ENCODE data around the gene MAP3K7.

MAP3K7 gene

DNA sequence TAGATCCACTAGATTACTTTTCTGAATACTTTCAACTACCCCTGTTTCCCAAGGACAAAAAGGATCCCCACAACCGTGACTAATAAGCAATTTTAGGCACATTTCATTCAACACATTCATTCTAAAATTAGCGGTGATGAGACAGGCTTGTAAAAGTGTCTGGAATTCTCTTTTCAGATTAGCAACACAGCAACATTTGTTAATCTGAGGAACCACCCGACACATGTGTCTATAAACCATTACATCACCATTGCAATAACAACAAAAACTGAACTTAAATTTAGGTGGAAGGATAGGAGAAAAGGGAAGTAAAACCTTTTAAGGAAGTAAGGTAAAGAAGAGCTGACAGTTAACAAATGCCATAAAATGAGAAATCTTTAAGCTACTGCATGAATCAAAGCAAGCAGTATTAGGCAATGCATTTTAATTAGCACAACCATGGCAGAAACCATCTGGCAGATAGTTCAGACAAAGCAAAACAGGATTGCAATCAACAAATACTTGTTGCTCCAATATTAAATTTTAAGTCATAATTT, 49.1 kb downstream of the MAP3K7 start:
- no peak overlapping the region for H3K4me3 ChIP-seq (ENCODE audit: low read length)
- H3K36me3 ChIP-seq (replicated peaks; ENCODE audit: insufficient read depth, low read length): no peaks in the 10 kb centered on the region; the same call in 1 of the 2 replicates
- no peaks in the 10 kb centered on the region for H3F3A ChIP-seq (ENCODE audit: insufficient read depth, low read length)
- no peak overlapping the region for H3K9ac ChIP-seq (ENCODE audit: low read length)
- H3K79me2 ChIP-seq (ENCODE audit: low read length): no peaks in the 10 kb centered on the region
- no peak for TF ChIP-seq CTCF (IDR thresholded peaks at IDR 0.05; ENCODE audit: low read length)
- no peak for TF ChIP-seq EZH2 (optimal IDR thresholded peaks at IDR 0.05; ENCODE audit: low read depth, low read length)
- TF ChIP-seq EZH2phosphoT487 (IDR thresholded peaks at IDR 0.05; ENCODE audit: low read length): no peak
- H3K4me2 ChIP-seq (ENCODE audit: low read depth, low read length): no peak overlapping the region
- H3K9me3 ChIP-seq (replicated peaks; ENCODE audit: insufficient read depth, low read length): no peaks in the 10 kb centered on the region
- H3K27me3 ChIP-seq (replicated peaks; ENCODE audit: insufficient read depth, low read length): no peaks in the 10 kb centered on the region
- no peak overlapping the region for H3K27ac ChIP-seq (ENCODE audit: low read length)
- no peaks in the 10 kb centered on the region for H4K20me1 ChIP-seq (ENCODE audit: insufficient read depth, low read length)
- peaks cover 12% of the 10 kb centered on the region; the same call in 1 of the 2 replicates for H3K4me1 ChIP-seq (ENCODE audit: low read length)
- H3K9me2 ChIP-seq (replicated peaks; ENCODE audit: insufficient read depth, low read length): no peaks in the 10 kb centered on the region
- DNase-seq: no peak
- no peak overlapping the region for H2AFZ ChIP-seq (ENCODE audit: low read length)

GRCh38 chr6:90537027-90537426, 49.8 kb downstream of the MAP3K7 start:
- no peaks in the 10 kb centered on the region for H3K9me2 ChIP-seq (replicated peaks; ENCODE audit: insufficient read depth, low read length)
- H3K27me3 ChIP-seq (replicated peaks; ENCODE audit: insufficient read depth, low read length): no peaks in the 10 kb centered on the region
- H3F3A ChIP-seq (ENCODE audit: insufficient read depth, low read length): no peaks in the 10 kb centered on the region
- no peak overlapping the region for H2AFZ ChIP-seq (ENCODE audit: low read length)
- peaks cover 12% of the 10 kb centered on the region; the same call in 1 of the 2 replicates for H3K4me1 ChIP-seq (ENCODE audit: low read length)
- H3K27ac ChIP-seq (ENCODE audit: low read length): no peak overlapping the region
- H3K9ac ChIP-seq (ENCODE audit: low read length): no peak overlapping the region
- DNase-seq: no peak
- H3K79me2 ChIP-seq (ENCODE audit: low read length): no peaks in the 10 kb centered on the region
- no peaks in the 10 kb centered on the region for H3K9me3 ChIP-seq (replicated peaks; ENCODE audit: insufficient read depth, low read length)
- H4K20me1 ChIP-seq (ENCODE audit: insufficient read depth, low read length): no peaks in the 10 kb centered on the region
- H3K36me3 ChIP-seq (replicated peaks; ENCODE audit: insufficient read depth, low read length): no peaks in the 10 kb centered on the region; the same call in 1 of the 2 replicates
- TF ChIP-seq EZH2 (optimal IDR thresholded peaks at IDR 0.05; ENCODE audit: low read depth, low read length): no peak
- no peak for TF ChIP-seq EZH2phosphoT487 (IDR thresholded peaks at IDR 0.05; ENCODE audit: low read length)
- no peak for TF ChIP-seq CTCF (IDR thresholded peaks at IDR 0.05; ENCODE audit: low read length)
- no peak overlapping the region for H3K4me3 ChIP-seq (ENCODE audit: low read length)
- no peak overlapping the region for H3K4me2 ChIP-seq (ENCODE audit: low read depth, low read length)

DNA sequence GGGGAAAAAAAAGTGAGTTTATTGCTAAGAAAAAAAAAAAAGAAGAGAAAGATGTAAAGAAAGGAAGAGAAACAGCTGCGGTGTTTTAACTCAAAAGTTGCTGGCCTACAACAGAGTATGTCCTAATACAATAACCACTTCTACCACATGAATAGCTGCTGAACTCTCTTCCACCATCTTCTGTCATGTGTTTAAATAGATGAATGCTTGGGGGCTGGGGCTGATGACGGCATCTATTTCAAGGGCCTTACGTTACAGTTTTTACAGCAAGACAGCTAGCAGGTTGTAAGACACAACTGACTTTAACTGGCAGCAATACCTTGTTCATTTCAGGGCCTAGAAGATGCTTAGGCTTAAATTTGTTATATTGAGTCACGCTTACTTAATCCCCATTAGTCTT, 50.4 kb downstream of the MAP3K7 start:
- no peaks in the 10 kb centered on the region for H3K79me2 ChIP-seq (ENCODE audit: low read length)
- H3K27me3 ChIP-seq (replicated peaks; ENCODE audit: insufficient read depth, low read length): no peaks in the 10 kb centered on the region
- H3K9ac ChIP-seq (ENCODE audit: low read length): no peak overlapping the region
- no peaks in the 10 kb centered on the region for H3K9me2 ChIP-seq (replicated peaks; ENCODE audit: insufficient read depth, low read length)
- H3K4me2 ChIP-seq (ENCODE audit: low read depth, low read length): no peak overlapping the region
- H4K20me1 ChIP-seq (ENCODE audit: insufficient read depth, low read length): no peaks in the 10 kb centered on the region
- no peak overlapping the region for H3K27ac ChIP-seq (ENCODE audit: low read length)
- DNase-seq: no peak
- H3K9me3 ChIP-seq (replicated peaks; ENCODE audit: insufficient read depth, low read length): no peaks in the 10 kb centered on the region
- H3F3A ChIP-seq (ENCODE audit: insufficient read depth, low read length): no peaks in the 10 kb centered on the region
- TF ChIP-seq CTCF (IDR thresholded peaks at IDR 0.05; ENCODE audit: low read length): no peak
- TF ChIP-seq EZH2 (optimal IDR thresholded peaks at IDR 0.05; ENCODE audit: low read depth, low read length): no peak
- TF ChIP-seq EZH2phosphoT487 (IDR thresholded peaks at IDR 0.05; ENCODE audit: low read length): no peak
- no peak overlapping the region for H2AFZ ChIP-seq (ENCODE audit: low read length)
- peaks cover 12% of the 10 kb centered on the region; the same call in 1 of the 2 replicates for H3K4me1 ChIP-seq (ENCODE audit: low read length)
- no peak overlapping the region for H3K4me3 ChIP-seq (ENCODE audit: low read length)
- H3K36me3 ChIP-seq (replicated peaks; ENCODE audit: insufficient read depth, low read length): no peaks in the 10 kb centered on the region; the same call in 1 of the 2 replicates

Measured in MM.1S (cell line).